Activated CD4-positive, alpha-beta memory T cell treated with anti-CD3 and anti-CD28 coated beads, Interleukin-2, amount 10 ng/mL, durations not matched to agents 7 days and 5 days (primary cell): Measurements from ENCODE around the gene PSPC1. TPM values are rescaled to one million over a fixed set of nuclear protein-coding genes. Genes with fewer than 3 reads are reported as not detected.
"Not testable (repeated sequence)": the region's sequence is repeated elsewhere in the genome, so short reads cannot be mapped to it uniquely, and the experiment has no call there.

ENCODE experiments used
- CTCF ChIA-PET: fragments of 350-600 bp; sonication (Branson Sonifier 250); formaldehyde crosslinking; loops from one replicate; lab custom pipeline; 2021; ENCODE audit warnings: antibody characterized with exemption, inconsistent platforms; lab: Charles Lee
- POLR2A ChIA-PET: fragments of 350-600 bp; sonication (Branson Sonifier 250); formaldehyde crosslinking; loops from one replicate; lab custom pipeline; 2021; ENCODE audit warnings: antibody characterized with exemption; lab: Charles Lee
- DNase-seq: peaks from one replicate; pipeline ENCODE4 v3.0.0-alpha.2; 2020
- H3K27ac Mint-ChIP-seq: one replicate; pipeline ENCODE4 v1.8.0; 2021; ENCODE audit warnings: mild to moderate bottlenecking, mixed read lengths
- H3K27me3 Mint-ChIP-seq: one replicate; pipeline ENCODE4 v1.8.0; 2021; ENCODE audit warnings: mixed read lengths
- H3K36me3 Mint-ChIP-seq: one replicate; pipeline ENCODE4 v1.8.0; 2021; ENCODE audit warnings: low read depth, mixed read lengths
- H3K4me1 Mint-ChIP-seq: one replicate; pipeline ENCODE4 v1.8.0; 2021; ENCODE audit warnings: mixed read lengths
- H3K4me3 Mint-ChIP-seq: one replicate; pipeline ENCODE4 v1.8.0; 2021; ENCODE audit warnings: mild to moderate bottlenecking, mixed read lengths
- H3K9me3 Mint-ChIP-seq: one replicate; pipeline ENCODE4 v1.8.0; 2021; ENCODE audit warnings: mixed read lengths
- total RNA-seq, 2 experiments: library from RNA; stranded (reverse); gene quantifications; one replicate each; pipeline ENCODE4 v1.2.3, GENCODE V29; 2021

The PSPC1 gene
- 10 to 100 TPM; 66.6 to 69.4 TPM for total RNA-seq

DNA sequence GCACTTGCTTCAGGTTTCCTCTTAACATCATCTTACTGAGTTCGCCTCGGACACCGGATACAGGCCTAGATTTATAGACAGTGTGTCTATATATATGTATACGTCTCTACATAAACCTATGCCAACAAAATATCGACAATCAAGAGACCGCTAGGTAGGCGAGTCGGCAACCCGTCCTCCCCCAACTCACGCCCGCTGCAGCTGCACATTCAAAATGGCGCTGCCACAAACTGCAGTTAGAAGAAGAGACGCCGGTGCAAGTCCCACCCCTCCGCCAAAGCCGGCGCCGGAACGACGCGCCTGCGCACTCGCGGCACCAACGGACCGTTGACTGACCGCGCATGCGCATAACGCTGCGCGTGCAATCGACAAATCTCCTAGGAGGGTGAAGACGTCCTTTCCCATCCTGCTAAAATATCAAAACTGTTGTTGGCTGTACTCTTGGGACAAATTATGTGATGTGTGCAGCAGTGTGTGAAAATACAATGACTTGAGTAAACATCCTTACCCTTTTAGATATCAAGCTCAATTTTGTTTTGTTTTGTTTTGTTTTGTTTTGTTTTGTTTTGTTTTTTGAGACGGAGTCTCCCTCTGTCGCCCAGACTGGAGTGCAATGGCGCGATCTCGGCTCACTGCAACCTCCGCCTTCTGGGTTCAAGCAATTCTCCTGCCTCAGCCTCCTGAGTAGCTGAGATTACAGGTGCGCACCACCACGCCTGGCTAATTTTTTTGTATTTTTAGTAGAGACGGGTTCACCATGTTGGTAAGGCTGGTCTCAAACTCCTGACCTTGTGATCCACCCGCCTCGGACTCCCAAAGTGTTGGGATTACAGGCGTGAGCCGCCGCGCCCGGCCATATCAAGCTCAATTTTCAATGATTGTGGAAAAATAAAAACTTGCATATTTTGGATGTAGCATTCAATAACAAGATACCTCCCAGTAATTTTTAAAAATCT lies at the start of gene PSPC1:
TSS of gene PSPC1 (minus strand) at position 219 of the 956 bp plus-strand sequence. CDS start at position 31, 188 bp downstream.
- Mint-ChIP-seq H3K4me3 (peak within 1 kb of the TSS; percentile 98), H3K4me1 (peaks cover 14% of the 10 kb centered on the region), H3K36me3 (peaks cover 23% of the 10 kb centered on the region), H3K27ac (peak within 1 kb of the TSS; percentile 99)
- ChIA-PET POLR2A (interaction anchor here (0.7 to 4.7 kb wide), 19 partner anchors 10 to 409 kb away, joined by 3 to 109 read pairs (median 5); partner anchors contain the start of genes MPHOSPH8 and ZMYM5), CTCF (interaction anchor here (0.6 to 1.3 kb wide), 6 partner anchors 9 to 150 kb away, joined by 3 to 4 read pairs (median 3); partner anchors contain the start of genes MPHOSPH8 and ZMYM5)
- H3K9me3 Mint-ChIP-seq, H3K27me3 Mint-ChIP-seq: not testable (repeated sequence)
- DNase-seq = peak; percentile 96

DNA sequence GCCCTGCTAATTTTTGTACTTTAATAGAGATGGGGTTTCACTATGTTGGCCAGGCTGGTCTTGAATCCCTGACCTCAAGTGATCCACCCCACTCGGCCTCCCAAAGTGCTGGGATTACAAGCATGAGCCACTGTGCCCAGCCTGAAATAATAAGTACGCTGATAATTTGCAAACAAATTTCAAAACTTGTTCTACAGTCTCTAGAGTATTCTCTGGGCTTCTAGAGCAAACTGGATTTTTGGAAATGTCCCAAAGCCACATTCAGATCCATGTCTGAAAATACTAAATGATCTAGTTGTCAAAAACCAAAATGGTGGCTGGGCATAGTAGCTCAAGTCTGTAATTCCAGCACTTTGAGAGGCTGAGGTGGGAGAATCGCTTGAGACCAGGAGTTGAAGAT lies 39.9 kb upstream of the PSPC1 start:
- CTCF ChIA-PET = no interaction called here
- peaks cover 51% of the 10 kb centered on the region for H3K36me3 Mint-ChIP-seq
- no peak overlapping the region for H3K4me3 Mint-ChIP-seq
- no peaks in the 10 kb centered on the region for H3K9me3 Mint-ChIP-seq
- DNase-seq = no peak
- H3K27me3 Mint-ChIP-seq = no peaks in the 10 kb centered on the region
- H3K27ac Mint-ChIP-seq = no peak overlapping the region
- POLR2A ChIA-PET = no interaction called here
- no peaks in the 10 kb centered on the region for H3K4me1 Mint-ChIP-seq

DNA sequence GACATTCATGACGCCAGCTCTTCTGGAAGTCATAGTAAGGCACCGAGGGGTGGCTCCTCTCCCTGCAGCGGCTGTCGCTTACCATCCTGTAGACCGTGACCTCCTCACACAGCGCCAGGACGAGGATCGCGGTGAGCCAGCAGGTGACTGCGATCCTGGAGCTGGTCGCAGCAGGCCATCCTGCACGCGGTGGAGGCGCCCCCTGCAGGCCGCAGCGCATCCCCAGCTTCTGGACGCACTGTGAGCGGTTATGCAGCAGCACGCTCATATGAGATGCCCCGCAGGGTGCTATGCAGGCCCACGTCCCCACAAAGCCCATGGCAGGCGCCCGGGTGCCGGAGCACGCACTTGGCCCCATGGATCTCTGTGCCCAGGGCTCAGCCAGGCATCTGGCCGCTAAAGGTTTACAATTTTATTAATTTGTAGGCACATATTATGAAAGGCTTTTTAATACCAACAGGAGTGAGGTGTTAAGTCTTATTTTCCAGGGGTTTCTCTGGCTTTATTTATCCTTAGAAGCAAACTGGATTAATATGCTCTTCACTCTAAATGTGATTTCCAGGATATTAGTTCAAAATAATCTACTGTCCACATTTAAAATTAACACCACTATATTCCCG lies 35.6 kb upstream of the PSPC1 start:
- Mint-ChIP-seq H3K36me3 (peaks cover 34% of the 10 kb centered on the region), H3K4me3 (no peak overlapping the region), H3K27ac (no peak overlapping the region), H3K9me3 (no peaks in the 10 kb centered on the region), H3K4me1 (no peaks in the 10 kb centered on the region), H3K27me3 (no peaks in the 10 kb centered on the region)
- ChIA-PET POLR2A (interaction anchor here (1.0 kb wide), 1 partner anchor 45 kb away, joined by 3 read pairs; no protein-coding TSS in a partner anchor), CTCF (interaction anchor here (0.6 to 2.1 kb wide), 4 partner anchors 15 to 25 kb away, joined by 3 to 6 read pairs (median 4); no protein-coding TSS in a partner anchor)
- DNase-seq = peak; percentile 42

- no peaks in the 10 kb centered on the region for H3K27me3 Mint-ChIP-seq
- no peaks in the 10 kb centered on the region for H3K9me3 Mint-ChIP-seq
- H3K27ac Mint-ChIP-seq = no peak overlapping the region
- H3K4me3 Mint-ChIP-seq = no peak overlapping the region
- ChIA-PET POLR2A (interaction anchor here (1.0 kb wide), 1 partner anchor 46 kb away, joined by 3 read pairs; no protein-coding TSS in a partner anchor), CTCF (interaction anchor here (0.6 to 2.1 kb wide), 4 partner anchors 23 to 86 kb away, joined by 3 to 6 read pairs (median 4); no protein-coding TSS in a partner anchor)
- H3K4me1 Mint-ChIP-seq = no peaks in the 10 kb centered on the region
- DNase-seq = no peak
- H3K36me3 Mint-ChIP-seq = peaks cover 34% of the 10 kb centered on the region
Observed at GRCh38 chr13:19817510-19818158, 34.9 kb upstream of the PSPC1 start.

- Mint-ChIP-seq H3K9me3 (no peaks in the 10 kb centered on the region), H3K36me3 (peaks cover 36% of the 10 kb centered on the region)
Observed at GRCh38 chr13:19817106-19817505, 34.4 kb upstream of the PSPC1 start.

DNA sequence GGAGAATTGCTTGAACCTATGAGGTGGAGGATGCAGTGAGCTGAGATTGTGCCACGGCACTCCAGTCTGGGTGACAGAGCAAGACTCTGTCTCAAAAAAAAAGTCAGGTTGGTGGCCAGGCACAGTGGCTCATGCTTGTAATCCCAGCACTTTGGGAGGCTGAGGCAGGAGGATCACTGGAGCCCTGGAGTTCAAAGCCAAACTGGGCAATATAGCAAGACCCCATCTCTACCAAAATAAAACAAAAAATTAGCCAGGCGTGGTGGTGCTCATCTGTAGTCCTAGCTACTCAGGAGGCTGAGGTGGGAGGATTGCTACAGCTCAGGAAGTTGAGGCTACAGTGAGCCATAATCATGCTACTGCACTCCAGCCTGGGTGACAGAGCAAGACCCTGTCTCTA lies 33.1 kb upstream of the PSPC1 start:
- DNase-seq, CTCF ChIA-PET, H3K4me3 Mint-ChIP-seq, POLR2A ChIA-PET, H3K9me3 Mint-ChIP-seq, H3K4me1 Mint-ChIP-seq, H3K27me3 Mint-ChIP-seq, H3K27ac Mint-ChIP-seq: not testable (repeated sequence)
- H3K36me3 Mint-ChIP-seq = peaks cover 30% of the 10 kb centered on the region

More at GRCh38 chr13:19817106-19817505, 34.4 kb upstream of the PSPC1 start:
- H3K4me1 Mint-ChIP-seq = no peaks in the 10 kb centered on the region
- H3K4me3 Mint-ChIP-seq = no peak overlapping the region
- no peak overlapping the region for H3K27ac Mint-ChIP-seq
- POLR2A ChIA-PET = interaction anchor here (1.0 kb wide), 1 partner anchor 47 kb away, joined by 3 read pairs; no protein-coding TSS in a partner anchor
- no peak for DNase-seq
- H3K27me3 Mint-ChIP-seq = no peaks in the 10 kb centered on the region
- CTCF ChIA-PET = interaction anchor here (0.7 kb wide), 1 partner anchor 85 kb away, joined by 3 read pairs; no protein-coding TSS in a partner anchor

DNA sequence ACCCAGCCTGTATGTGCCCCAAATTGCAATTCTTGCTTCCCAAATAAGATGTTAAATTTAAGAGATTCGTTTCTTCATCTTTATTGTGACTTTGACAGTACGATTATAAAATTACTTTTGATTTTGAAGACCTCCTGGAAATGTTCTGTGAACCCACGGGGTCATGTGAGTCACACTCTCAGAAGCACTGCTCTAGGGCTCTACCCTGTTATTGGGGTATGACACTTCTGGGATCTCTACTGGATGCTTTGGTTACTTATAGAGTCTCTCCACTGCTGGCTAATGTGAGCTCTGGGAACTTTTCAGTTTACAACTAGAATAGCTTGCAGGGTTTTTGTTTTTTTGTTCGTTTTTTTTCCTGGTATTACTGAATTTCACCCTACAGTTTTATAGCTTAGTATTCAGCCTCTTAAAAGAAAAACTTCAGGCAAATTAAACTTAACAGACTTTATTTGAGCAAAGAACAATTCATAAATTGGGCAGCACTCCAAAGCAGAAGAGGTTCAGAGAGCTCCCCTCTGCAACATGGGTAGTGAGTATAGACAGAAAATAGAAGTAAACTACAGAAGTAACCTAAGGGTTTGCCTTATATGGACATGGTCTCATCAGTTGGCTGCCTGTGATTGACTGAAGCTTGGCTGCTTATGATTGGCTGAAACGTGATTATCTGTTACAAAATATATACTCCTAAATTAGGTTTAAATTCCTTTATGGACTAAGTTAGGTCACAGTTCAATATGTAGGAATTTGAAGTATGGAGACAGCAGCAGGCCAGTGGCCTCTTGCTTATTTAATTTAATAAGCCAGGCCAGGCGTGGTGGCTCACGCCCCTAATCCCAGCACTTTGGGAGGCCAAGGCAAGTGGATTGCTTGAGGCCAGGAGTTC lies 28.5 kb upstream of the PSPC1 start:
- no peak overlapping the region for H3K27ac Mint-ChIP-seq
- POLR2A ChIA-PET = no interaction called here
- H3K4me3 Mint-ChIP-seq = no peak overlapping the region
- H3K9me3 Mint-ChIP-seq = no peaks in the 10 kb centered on the region
- H3K27me3 Mint-ChIP-seq = no peaks in the 10 kb centered on the region
- no peaks in the 10 kb centered on the region for H3K4me1 Mint-ChIP-seq
- peaks cover 10% of the 10 kb centered on the region for H3K36me3 Mint-ChIP-seq
- no peak for DNase-seq
- CTCF ChIA-PET = interaction anchor here (0.7 kb wide), 1 partner anchor 385 kb away, joined by 3 read pairs; no protein-coding TSS in a partner anchor

DNA sequence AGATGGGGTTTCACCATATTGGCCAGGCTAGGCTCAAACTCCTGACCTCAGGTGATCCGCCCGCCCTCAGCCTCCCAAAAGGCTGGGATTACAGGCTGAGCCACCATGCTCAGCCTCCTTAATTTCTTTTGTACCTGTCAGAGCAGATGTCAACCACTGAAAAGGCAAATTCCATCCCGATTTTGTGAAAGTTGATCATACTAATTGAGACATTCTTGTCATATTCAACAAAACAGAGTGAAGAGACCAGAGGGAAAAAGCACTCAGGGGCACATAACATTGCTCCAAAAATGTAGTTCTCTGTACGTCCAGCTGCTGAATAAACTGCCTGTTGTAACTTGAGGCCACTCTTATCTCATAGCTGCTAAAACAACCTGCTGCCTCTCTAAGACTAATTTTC lies 27.4 kb upstream of the PSPC1 start:
- Mint-ChIP-seq H3K36me3 (peaks cover 10% of the 10 kb centered on the region), H3K9me3 (no peaks in the 10 kb centered on the region), H3K4me3 (no peak overlapping the region), H3K27me3 (no peaks in the 10 kb centered on the region), H3K4me1 (no peaks in the 10 kb centered on the region), H3K27ac (no peak overlapping the region)
- DNase-seq = no peak
- POLR2A ChIA-PET = no interaction called here
- CTCF ChIA-PET = no interaction called here

- H3K4me1 Mint-ChIP-seq = no peaks in the 10 kb centered on the region
- ChIA-PET POLR2A (no interaction called here), CTCF (no interaction called here)
- no peaks in the 10 kb centered on the region for H3K9me3 Mint-ChIP-seq
- no peak overlapping the region for H3K4me3 Mint-ChIP-seq
- no peak for DNase-seq
- no peaks in the 10 kb centered on the region for H3K27me3 Mint-ChIP-seq
- H3K36me3 Mint-ChIP-seq = no peaks in the 10 kb centered on the region
- no peak overlapping the region for H3K27ac Mint-ChIP-seq
Observed at GRCh38 chr13:19805765-19806164, 23.0 kb upstream of the PSPC1 start.

GRCh38 chr13:19795956-19796355 lies 13.2 kb upstream of the PSPC1 start:
- Mint-ChIP-seq H3K4me1 (peaks cover 7% of the 10 kb centered on the region), H3K4me3 (no peak overlapping the region), H3K9me3 (no peaks in the 10 kb centered on the region), H3K27ac (no peak overlapping the region), H3K27me3 (no peaks in the 10 kb centered on the region), H3K36me3 (no peaks in the 10 kb centered on the region)
- no peak for DNase-seq
- CTCF ChIA-PET = no interaction called here
- POLR2A ChIA-PET = interaction anchor here (0.6 kb wide), 1 partner anchor 159 kb away, joined by 3 read pairs; no protein-coding TSS in a partner anchor

DNA sequence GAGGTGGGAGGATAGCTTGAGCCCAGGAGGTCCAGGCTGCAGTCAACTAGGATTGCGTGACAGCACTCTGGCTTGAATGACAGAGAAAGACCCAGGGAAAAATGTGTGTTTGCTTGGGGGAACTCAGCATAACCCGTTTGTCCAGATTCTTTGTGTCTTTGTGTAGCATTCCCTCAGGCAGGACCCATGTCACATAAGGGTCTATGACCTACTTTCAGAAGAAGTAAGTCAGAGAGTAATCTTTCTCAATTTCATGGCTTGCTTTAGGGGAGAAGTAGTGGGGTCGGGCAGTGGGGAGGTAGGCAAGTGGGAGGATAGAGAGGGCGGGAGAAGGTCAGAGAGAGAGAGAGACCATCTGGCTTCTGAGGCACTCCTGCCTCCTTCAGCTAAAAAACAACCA lies 11.9 kb upstream of the PSPC1 start:
- H3K4me3 Mint-ChIP-seq = no peak overlapping the region
- no peaks in the 10 kb centered on the region for H3K27me3 Mint-ChIP-seq
- no peak for DNase-seq
- peaks cover 7% of the 10 kb centered on the region for H3K4me1 Mint-ChIP-seq
- CTCF ChIA-PET = interaction anchor here (0.6 to 2.4 kb wide), 3 partner anchors 23 to 113 kb away, joined by 4 to 6 read pairs (median 4); no protein-coding TSS in a partner anchor
- H3K36me3 Mint-ChIP-seq = no peaks in the 10 kb centered on the region
- POLR2A ChIA-PET = no interaction called here
- no peaks in the 10 kb centered on the region for H3K9me3 Mint-ChIP-seq
- H3K27ac Mint-ChIP-seq = no peak overlapping the region
